Measurements from ENCODE around the gene NR2F1-AS1.

DNA sequence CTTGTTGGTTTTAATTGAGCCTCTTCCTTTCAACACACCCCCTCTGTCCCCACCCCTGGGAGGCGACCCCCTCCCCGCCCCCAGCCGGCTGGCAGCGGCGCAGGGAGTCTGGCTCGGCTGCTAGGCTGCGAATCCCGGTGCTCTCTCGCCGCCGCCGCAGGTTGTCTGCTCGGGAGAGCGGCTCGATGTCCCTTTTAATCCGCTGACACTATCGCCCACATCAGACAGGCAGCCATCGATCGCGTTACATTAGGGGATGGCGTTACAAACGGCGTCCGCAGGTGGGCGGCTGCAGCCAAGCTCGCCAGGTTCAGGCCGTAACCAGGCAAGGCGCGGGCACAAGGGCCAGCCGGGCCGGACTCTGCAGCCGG is 1.3 kb downstream of the NR2F1-AS1 start:
- TF ChIP-seq POLR2AphosphoS5 (IDR thresholded peaks at IDR 0.05; ENCODE audit: insufficient read depth, low read depth, low read length) (no peak), POLR2A (IDR thresholded peaks at IDR 0.05; ENCODE audit: low read depth, low read length) (no peak), EZH2 (IDR thresholded peaks at IDR 0.05; ENCODE audit: borderline replicate concordance, low read depth, low read length, severe bottlenecking) (no peak), MYC (IDR thresholded peaks at IDR 0.05; ENCODE audit: low read depth, low read length) (no peak), JUN (IDR thresholded peaks at IDR 0.05; ENCODE audit: borderline replicate concordance, insufficient read depth, insufficient read length, low read depth) (no peak), FOS (IDR thresholded peaks at IDR 0.05; ENCODE audit: borderline replicate concordance, insufficient read depth, low read length) (no peak), GATA2 (IDR thresholded peaks at IDR 0.05; ENCODE audit: insufficient read depth, insufficient read length, low read depth, low read length) (no peak)
- TF ChIP-seq, protein P1, sequence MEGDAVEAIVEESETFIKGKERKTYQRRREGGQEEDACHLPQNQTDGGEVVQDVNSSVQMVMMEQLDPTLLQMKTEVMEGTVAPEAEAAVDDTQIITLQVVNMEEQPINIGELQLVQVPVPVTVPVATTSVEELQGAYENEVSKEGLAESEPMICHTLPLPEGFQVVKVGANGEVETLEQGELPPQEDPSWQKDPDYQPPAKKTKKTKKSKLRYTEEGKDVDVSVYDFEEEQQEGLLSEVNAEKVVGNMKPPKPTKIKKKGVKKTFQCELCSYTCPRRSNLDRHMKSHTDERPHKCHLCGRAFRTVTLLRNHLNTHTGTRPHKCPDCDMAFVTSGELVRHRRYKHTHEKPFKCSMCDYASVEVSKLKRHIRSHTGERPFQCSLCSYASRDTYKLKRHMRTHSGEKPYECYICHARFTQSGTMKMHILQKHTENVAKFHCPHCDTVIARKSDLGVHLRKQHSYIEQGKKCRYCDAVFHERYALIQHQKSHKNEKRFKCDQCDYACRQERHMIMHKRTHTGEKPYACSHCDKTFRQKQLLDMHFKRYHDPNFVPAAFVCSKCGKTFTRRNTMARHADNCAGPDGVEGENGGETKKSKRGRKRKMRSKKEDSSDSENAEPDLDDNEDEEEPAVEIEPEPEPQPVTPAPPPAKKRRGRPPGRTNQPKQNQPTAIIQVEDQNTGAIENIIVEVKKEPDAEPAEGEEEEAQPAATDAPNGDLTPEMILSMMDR (IDR thresholded peaks at IDR 0.05; ENCODE audit: extremely low read depth in 1 of 2, insufficient read depth in 1 of 2, low read depth in 1 of 2, low read length in 2 of 2), result no peak
- TF ChIP-seq, protein P2, sequence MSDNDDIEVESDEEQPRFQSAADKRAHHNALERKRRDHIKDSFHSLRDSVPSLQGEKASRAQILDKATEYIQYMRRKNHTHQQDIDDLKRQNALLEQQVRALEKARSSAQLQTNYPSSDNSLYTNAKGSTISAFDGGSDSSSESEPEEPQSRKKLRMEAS (IDR thresholded peaks at IDR 0.05; ENCODE audit: insufficient read depth, insufficient read length), result no peak
